Caki2 (cell line): ENCODE data around the gene EP300. TPM values are rescaled to one million over a fixed set of nuclear protein-coding genes. Genes with fewer than 3 reads are reported as not detected.
"Not testable (repeated sequence)": the region's sequence is repeated elsewhere in the genome, so short reads cannot be mapped to it uniquely, and the experiment has no call there.

ENCODE experiments used
- DNase-seq: peaks from one replicate; pipeline ENCODE4 v3.0.0-alpha.2; 2015; ENCODE audit warnings: low read depth
- in situ Hi-C: cut with HindIII; loops from 2 replicates; pipeline ENCODE4 v1.10.0; 2016; ENCODE audit warnings: low sequenced_read_pairs, low pct_unique_long_range_greater_than_20kb, mixed read lengths
- total RNA-seq: library from RNA; depleted of rRNA; stranded (reverse); fragments of >200 nt; shearing (Covaris generic); gene quantifications from 2 replicates; pipeline ENCODE4 v1.2.3, GENCODE V29; 2014; ENCODE audit warnings: low replicate concordance

EP300 gene
- total RNA-seq, 1 experiment from 2014 or later: 12.7 TPM

- in situ Hi-C loops: no loop called here
- no peak for DNase-seq
Observed at GRCh38 chr22:41074941-41075710, 17.3 kb upstream of the EP300 start.

- in situ Hi-C loops: no loop called here
Observed at GRCh38 chr22:41075946-41076345, 16.4 kb upstream of the EP300 start.

GRCh38 chr22:41076857-41077256, 15.5 kb upstream of the EP300 start:
- in situ Hi-C loops: no loop called here

More at GRCh38 chr22:41075946-41076345, 16.4 kb upstream of the EP300 start:
- no peak for DNase-seq

GRCh38 chr22:41078931-41079330, 13.5 kb upstream of the EP300 start:
- DNase-seq: no peak
- in situ Hi-C loops: no loop called here

More at GRCh38 chr22:41076857-41077256, 15.5 kb upstream of the EP300 start:
- no peak for DNase-seq

GRCh38 chr22:41085842-41086241, 6.5 kb upstream of the EP300 start:
- DNase-seq: no peak
- in situ Hi-C loops: no loop called here

DNA sequence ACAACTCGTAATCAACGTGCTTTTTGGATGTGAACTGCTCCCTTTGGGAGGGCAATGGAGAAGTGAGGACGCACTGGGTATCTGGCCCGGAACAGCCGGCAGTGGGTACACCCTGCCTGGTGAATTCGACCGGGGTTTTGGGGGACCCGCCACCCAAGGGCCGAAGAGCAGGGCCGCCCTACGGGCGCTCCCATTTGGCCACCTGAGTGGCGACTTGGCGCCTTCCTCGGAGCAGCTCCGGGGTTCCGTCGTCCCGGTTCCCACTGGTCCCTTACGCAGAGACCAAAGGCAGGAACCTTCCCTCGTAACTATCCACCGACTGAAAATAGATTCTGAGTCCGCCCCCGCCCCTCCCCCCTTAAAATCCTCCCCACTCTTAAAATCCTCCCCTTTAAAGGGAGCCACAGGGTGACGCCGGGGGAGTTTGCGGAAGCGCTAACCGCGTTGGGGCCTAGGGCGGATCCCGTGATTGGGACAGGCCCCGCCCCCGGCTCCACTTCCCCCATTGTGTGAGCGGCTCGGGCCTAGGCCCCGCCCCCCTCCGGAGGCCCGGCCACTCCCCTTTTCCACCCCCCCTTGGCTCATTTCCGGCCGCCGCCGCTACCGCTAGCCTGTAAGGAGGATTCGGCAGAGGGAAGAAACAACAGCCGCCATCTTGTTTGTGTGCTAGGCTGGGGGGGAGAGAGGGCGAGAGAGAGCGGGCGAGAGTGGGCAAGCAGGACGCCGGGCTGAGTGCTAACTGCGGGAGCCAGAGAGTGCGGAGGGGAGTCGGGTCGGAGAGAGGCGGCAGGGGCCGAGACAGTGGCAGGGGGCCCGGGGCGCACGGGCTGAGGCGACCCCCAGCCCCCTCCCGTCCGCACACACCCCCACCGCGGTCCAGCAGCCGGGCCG, 1.0 kb upstream of the EP300 start:
- in situ Hi-C loops: no loop called here
- DNase-seq: peak; percentile 97

DNA sequence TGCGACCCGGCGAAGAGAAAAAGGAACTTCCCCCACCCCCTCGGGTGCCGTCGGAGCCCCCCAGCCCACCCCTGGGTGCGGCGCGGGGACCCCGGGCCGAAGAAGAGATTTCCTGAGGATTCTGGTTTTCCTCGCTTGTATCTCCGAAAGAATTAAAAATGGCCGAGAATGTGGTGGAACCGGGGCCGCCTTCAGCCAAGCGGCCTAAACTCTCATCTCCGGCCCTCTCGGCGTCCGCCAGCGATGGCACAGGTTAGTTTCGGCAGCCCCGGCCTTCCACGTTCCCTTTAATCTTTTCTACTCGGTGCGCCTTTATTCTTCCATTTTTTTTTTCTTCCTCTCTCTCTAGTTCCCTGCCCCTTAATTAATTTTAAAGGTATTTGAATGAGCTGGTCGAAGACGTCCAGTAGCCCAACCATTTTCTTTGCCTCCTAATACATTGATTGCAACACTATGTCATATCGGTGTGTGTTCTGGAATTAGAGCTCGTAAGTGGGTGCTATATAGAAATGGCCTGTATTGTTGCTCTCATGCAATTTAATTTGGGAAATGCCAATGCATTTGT, 537 bp downstream of the EP300 start:
- peak; percentile 39 for DNase-seq
- in situ Hi-C loops: no loop called here

GRCh38 chr22:41094041-41094593, 1.7 kb downstream of the EP300 start:
- DNase-seq: peak; percentile 35
- in situ Hi-C loops: no loop called here

- no peak for DNase-seq
- in situ Hi-C loops: no loop called here
Observed at GRCh38 chr22:41096391-41096790, 4.0 kb downstream of the EP300 start.

GRCh38 chr22:41096841-41097240, 4.4 kb downstream of the EP300 start:
- no peak for DNase-seq
- in situ Hi-C loops: no loop called here

DNA sequence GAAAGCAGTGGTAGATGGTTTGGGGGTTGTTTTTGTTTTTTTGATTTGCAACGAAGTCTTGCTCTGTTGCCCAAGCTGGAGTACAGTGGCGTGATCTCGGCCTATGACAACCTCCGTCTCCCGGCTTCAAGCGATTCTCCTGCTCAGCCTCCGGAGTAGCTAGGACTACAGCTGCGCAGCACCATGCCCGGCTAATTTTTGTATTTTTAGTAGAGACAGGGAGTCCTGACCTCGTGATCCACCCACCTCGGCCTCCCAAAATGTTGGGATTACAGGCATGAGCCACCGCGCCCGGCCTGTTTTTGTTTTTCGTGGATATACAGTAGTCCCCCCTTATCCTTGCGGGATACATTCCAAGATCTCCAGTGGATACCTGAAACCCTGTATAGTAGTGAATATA, 6.6 kb downstream of the EP300 start:
- DNase-seq: no peak
- in situ Hi-C loops: no loop called here

- DNase-seq: no peak
- in situ Hi-C loops: no loop called here
Observed at GRCh38 chr22:41106122-41106968, 14.0 kb downstream of the EP300 start.

DNA sequence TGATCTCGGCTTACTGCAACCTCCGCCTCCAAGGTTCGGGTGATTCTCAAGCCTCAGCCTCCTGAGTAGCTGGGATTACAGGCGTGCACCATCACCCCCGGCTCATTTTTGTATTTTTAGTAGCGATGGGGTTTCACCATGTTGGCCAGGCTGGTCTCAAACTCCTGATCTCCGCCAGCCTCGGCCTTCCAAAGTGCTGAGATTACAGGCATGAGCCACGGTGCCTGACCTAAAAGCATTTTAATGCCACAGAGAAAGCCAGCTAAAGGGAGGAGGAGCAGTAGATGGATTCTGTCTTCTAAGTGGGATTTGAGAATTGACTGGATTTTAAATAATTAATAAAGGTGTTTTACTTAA, 14.6 kb downstream of the EP300 start:
- DNase-seq, in situ Hi-C loops: not testable (repeated sequence)

DNA sequence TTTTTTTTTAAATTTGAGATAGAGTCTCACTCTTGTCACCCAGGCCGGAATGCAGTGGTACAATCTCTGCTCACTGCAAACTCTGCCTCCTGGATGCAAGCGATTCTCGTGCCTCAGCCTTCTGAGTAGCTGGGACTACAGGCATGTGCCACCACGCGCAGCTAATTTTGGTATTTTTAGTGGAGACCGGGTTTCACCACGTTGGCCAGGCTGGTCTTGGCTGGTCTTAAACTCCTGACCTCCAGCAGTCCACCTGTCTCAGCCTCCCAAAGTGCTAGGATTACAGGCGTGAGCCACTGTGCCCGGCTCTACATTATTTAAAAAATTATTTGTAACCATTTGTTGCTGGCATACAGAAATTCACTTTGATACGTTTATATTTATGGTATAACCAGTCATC, 18.6 kb downstream of the EP300 start:
- in situ Hi-C loops: no loop called here
- no peak for DNase-seq

DNA sequence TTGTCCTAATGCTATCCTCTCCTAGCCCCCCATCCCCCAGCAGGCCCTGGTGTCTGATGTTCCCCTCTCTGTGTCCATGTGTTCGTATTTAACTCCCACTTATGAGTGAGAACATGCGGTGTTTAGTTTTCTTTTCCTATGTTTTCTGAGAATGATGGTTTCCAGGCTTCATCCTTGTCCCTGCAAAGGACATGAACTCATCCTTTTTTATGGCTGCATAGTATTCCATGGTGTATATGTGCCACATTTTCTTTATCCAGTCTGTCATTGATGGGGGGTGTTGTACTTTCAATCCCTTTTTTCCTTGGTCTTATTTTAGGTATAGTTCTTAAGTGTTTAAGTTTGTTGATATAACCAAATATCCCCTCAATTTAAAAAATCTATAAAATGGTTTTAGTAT, 23.9 kb downstream of the EP300 start:
- no peak for DNase-seq
- in situ Hi-C loops: no loop called here

GRCh38 chr22:41117127-41117965, 25.0 kb downstream of the EP300 start:
- in situ Hi-C loops: no loop called here
- no peak for DNase-seq

DNA sequence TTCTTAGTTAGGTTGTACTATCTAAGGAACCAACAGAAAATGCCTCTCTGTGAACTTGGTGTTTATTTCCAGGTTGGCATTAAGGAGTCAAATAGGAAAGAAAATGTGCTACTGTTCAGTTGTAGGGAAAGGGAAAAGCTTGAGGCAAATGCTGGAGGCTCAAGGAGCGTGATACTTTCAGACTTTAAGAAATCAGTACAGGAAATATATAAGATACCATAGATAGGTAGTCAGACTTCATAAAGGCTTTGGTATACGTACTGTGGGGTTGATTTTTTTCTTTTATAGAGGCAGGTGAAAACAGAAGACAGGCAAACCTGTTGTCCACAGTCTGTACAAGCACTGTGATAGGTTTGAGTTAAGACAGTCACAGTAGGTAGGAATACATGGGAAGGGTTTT, 30.8 kb downstream of the EP300 start:
- in situ Hi-C loops: no loop called here
- no peak for DNase-seq
